HFF-Myc (cell line): ENCODE measurements around the gene GGCX.

Experiments used
- DNase-seq: peaks from one replicate; pipeline ENCODE4 v3.0.0-alpha.2; 2011; ENCODE audit warnings: low read depth; ENCODE audit errors: extremely low read depth
- H3K4me3 ChIP-seq: replicated peaks from 2 replicates; pipeline ENCODE4 v1.5.1; 2011; ENCODE audit warnings: low read depth, mild to moderate bottlenecking, control low read depth, low read length
- TF ChIP-seq, protein P1 (sequence below): IDR thresholded peaks from 2 replicates; pipeline ENCODE4 v1.5.1; 2012; ENCODE audit warnings: mild to moderate bottlenecking, low read depth, low read length, control low read depth; ENCODE audit errors: missing control alignments

Gene GGCX

DNA sequence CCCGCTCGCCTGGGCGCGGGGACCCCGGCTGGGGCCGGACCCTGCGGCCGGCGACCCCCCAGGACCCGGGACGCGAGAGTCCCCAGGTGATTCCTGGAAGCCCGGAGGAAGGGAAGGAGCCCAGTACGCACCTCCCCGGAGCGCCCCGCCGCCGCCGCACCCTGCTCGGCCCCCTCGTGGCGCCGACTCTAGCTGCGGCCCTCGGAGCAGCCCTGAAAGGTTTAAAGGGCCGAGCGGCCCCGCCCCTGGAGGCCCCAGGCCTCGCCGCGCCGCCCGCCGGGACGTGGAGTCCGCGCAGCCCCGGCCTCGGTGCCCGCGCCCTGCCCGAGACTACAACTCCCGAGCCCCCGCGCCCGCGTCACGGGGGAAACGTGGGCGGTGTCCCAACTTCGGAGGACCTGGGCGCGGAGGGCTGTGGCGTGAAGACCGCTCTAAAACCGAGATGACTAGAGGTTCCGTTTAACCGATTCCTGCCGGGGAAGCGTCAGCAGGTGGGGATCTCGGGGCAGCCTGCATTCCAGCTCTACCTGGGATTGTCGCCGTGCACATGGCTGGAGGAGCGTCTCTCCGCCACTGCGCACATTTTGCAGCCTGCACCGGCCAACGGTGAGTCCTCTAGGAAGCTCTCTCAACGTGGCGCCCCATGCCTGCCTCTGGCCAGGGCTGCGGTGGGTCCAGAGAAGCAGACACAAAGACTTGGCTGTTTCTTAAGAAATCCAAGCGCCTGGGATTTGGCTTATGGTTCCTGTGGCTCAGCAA is 41.4 kb upstream of the GGCX start, which contains the start of gene TMEM150A:
TSS of gene TMEM150A (minus strand) at position 223 of the 759 bp plus-strand sequence. CDS start 750 bp downstream, outside the sequence.
- H3K4me3 ChIP-seq = peak within 1 kb of the TSS; percentile 70
- TF ChIP-seq, protein P1, sequence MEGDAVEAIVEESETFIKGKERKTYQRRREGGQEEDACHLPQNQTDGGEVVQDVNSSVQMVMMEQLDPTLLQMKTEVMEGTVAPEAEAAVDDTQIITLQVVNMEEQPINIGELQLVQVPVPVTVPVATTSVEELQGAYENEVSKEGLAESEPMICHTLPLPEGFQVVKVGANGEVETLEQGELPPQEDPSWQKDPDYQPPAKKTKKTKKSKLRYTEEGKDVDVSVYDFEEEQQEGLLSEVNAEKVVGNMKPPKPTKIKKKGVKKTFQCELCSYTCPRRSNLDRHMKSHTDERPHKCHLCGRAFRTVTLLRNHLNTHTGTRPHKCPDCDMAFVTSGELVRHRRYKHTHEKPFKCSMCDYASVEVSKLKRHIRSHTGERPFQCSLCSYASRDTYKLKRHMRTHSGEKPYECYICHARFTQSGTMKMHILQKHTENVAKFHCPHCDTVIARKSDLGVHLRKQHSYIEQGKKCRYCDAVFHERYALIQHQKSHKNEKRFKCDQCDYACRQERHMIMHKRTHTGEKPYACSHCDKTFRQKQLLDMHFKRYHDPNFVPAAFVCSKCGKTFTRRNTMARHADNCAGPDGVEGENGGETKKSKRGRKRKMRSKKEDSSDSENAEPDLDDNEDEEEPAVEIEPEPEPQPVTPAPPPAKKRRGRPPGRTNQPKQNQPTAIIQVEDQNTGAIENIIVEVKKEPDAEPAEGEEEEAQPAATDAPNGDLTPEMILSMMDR = no peak
- DNase-seq = no peak

DNA sequence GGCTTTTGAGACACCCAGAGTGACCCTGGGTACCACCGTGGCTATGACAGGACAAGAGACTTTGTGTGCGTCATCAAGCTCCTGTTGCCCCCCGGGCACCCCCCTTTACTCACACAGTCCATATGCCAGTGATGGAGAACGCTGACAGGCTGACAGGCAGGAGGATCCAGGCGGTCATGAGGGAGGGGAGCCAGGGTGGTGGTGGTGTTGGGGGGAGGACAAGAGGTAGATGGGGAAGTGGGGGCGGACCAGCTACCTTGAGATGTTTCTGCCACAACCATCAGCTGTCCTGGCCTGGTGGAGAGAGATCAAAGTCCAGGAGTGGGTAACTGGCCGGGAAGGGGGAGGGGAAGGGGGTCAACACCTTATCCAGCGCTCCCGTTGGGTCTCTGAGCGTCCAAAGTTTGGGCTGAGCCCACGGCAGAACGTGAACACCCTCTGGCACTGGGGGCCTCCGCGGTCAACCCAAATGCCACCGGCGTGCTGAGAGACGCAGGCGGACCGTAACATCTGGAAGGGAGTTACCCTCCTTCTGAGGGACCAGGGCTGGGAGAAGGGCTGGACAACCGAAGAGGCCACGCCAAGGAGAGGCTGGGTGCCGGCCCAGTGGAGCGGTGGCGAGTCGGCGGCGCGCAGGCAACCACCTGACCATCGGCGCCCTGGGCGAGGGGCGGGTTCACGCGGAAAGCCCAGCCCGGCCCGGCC is 40.6 kb upstream of the GGCX start:
- H3K4me3 ChIP-seq = peak overlapping the region; percentile 70
- TF ChIP-seq, protein P1 = no peak
- DNase-seq = no peak

DNA sequence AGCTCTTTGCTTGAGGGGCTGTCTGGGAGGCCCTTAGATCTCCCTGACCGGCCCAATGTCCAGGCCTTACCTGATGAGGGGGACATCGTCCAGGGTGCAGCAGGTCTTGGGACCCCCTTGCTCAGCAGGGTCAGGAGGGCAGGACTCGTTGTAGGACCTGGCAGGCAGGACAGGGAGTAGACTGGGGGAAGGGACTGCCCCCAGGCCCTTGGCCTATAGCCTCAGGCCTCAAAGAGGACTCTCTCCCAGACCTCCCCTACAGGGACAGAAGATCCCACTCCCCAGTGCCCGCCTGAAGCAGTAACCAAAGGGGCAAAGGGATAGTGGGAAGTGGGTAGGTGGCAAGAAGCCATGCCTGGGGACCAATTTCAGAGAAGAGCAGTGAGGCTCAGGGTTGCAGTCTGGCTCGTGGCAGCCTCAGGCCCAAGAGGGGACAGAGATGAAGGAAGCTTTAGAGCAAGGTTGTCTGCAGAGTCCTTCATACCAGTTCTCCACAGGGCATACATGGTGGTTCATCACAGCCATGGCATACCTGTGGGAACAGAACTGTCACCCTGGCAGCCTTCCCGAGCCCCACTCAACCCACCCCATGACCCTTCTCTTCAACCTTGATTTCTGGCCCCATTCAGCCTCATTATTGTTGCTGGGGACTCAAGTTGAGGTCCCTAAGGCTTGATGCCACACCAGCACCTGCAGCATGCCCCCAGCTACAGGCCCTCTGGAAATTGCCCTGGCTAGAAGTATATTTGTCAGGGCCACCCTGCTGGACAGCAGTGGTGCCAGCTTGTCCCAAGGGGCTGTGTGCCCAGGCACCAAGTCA is 39.9 kb upstream of the GGCX start:
- H3K4me3 ChIP-seq = peak overlapping the region; percentile 70
- TF ChIP-seq, protein P1 = no peak
- no peak for DNase-seq

DNA sequence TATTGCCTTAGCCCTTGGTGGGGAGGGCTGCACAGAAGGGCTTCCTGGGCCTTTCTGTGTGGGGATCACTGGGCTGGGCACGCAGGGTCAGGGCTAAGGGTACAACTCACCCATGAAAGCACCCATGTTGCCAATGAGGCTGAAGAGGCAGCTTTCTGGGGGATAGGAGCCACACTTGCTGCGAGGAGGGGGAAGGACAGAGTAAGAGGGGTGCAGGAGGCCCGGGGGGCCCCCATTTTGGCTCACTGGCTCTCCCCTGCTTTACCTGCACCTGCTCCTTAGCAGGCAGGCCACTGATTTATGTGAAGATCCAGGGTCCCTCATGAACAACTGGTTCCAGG is 38.9 kb upstream of the GGCX start:
- TF ChIP-seq, protein P1 = no peak
- DNase-seq = no peak
- no peak overlapping the region for H3K4me3 ChIP-seq

DNA sequence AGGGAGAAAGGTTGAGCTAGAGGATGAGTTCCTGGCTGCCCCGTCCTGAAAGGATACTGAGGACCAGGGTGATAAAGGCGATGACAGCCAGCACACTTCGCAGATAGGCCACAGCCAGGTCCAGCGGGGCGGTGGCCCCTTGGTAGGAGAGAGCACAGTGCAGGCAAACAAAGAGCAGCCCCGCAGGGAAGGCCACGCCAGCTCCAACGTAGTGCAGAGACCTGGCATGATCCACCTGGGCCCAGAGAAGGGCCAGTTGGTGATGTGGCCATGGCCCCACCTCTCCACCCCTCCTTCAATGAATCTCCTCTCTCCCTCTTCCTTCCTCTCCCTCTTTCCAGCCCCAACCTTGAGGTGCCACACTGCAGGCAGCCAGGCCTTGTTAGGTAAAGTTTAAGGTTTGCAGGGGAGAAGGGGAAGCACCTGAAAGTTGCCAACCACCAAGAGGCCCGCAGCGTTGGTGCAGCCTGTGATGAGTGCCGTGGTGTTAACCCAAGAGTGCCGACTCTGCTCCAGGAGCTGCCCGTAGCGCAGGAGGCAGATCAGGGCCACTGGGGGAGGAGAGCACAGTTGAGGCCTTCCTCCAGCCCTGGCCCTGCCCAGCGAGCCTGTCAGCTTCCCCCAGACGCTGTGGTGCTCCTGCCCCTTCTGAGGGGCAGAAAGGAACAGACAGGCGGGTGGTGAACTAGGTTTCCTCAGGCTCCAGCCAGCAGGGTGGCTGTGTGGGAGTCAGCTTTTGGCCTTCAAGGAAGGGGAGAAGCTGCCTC is 38.4 kb upstream of the GGCX start:
- H3K4me3 ChIP-seq = no peak overlapping the region
- TF ChIP-seq, protein P1 = no peak
- no peak for DNase-seq

DNA sequence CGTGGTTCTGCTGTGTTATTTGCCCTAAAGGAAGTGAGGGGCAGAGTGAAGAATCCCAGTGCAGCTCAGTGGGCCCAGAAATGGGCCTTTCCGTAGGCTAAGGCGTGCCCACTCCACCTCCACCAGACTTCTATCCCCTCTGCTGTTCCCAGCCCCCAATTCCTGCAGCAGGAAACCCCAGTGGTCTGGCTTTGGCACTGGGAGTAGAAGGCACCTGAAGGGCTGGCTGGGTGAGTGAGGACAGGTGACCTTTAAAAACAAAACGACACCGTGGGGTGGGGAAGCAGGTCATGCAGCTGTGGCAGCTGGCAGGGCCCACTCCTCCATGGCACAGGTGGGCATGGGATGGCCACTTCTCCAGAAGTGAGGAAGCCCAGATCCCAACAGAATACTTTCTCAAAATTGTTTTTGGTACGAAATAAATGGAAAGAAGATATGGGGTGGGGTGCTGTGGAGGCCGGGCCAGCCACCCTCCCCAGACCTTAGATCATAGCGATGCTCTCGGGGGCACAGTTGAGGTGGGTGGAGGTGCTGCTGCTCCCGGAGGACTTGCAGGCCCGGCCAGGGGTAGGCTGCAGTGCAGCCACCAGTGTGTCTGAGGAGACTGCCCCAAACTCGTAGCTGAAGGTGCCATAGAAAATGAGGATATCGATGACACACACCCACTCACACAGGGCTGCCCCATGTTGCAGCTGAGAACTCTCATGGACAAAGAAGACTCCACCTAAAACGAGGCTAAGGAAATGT is 37.5 kb upstream of the GGCX start:
- no peak for DNase-seq
- TF ChIP-seq, protein P1 = no peak
- H3K4me3 ChIP-seq = no peak overlapping the region
